Fibroblast of lung (primary cell): Measurements from ENCODE around the gene SCAF11.

Experiments used
- CTCF ChIP-seq, 2 donors: IDR thresholded peaks in 1 of 2; conservative IDR thresholded peaks in 1 of 2; 1 replicate in 1 of 2; 2 replicates in 1 of 2; pipeline ENCODE4 v1.5.1; 2011 to 2012; ENCODE audit warnings: low read length in 2 of 2, control low read depth in 1 of 2, inconsistent platforms in 1 of 2, low read depth in 1 of 2, mild to moderate bottlenecking in 1 of 2
- EZH2 ChIP-seq: IDR thresholded peaks from 2 replicates; pipeline ENCODE4 v1.5.1; 2012; ENCODE audit warnings: low read length, control low read depth, mild to moderate bottlenecking; ENCODE audit errors: missing control alignments

DNA sequence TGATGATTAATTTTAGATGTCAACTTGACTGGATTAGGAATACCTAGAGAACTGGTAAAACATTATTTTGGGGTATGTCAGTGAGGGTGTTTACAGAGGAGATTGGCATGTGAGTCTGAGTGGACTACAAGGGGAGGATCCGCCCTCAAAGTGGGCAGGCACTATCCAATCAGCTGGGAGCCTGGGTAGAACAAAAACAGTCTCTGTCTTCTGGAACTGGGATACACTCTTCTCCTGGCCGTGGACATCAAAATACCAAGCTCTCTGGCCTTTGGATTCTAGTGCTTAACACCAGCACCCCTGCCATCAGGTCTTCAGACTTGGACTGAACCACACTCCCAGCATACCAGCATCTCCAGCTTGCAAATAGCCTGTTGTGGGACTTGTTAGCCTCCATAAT, 4.4 kb upstream of the SCAF11 start:
- TF ChIP-seq CTCF (conservative IDR thresholded peaks at IDR 0.05 in 1 of 2, IDR thresholded peaks at IDR 0.05 in 1 of 2; ENCODE audit: low read depth in 1 of 2, low read length in 2 of 2) (no peak), EZH2 (no peak)
